Non-pigmented ciliary epithelial cell (primary cell): ENCODE data around the gene OR2A1.
"Not testable (repeated sequence)": the region's sequence is repeated elsewhere in the genome, so short reads cannot be mapped to it uniquely, and the experiment has no call there.

Experiments
- DNase-seq: peaks from one replicate; pipeline ENCODE4 v3.0.0-alpha.2; 2010; ENCODE audit warnings: low read depth

OR2A1 gene

GRCh38 chr7:144325868-144326267 lies 13.6 kb downstream of the OR2A1 start:
- not testable (repeated sequence) for DNase-seq

- not testable (repeated sequence) for DNase-seq
Observed at GRCh38 chr7:144330044-144330443, 17.8 kb downstream of the OR2A1 start.

GRCh38 chr7:144331221-144331995 lies 19.2 kb downstream of the OR2A1 start:
- DNase-seq, result not testable (repeated sequence)

DNA sequence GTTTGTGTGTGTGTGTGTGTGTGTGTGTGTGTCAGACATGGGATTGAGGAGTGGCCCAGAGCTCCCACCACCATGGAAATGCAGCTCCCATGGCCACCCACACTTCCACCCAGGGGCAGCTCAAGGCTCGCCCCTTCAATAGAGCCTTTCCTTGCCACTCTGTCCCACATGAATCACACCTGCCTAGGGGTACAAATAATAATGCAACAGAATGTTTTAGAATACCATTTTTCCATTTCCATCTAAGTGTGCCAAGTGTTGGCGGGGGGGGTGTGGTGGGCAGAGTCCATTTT lies 19.7 kb downstream of the OR2A1 start:
- DNase-seq, result not testable (repeated sequence)

DNA sequence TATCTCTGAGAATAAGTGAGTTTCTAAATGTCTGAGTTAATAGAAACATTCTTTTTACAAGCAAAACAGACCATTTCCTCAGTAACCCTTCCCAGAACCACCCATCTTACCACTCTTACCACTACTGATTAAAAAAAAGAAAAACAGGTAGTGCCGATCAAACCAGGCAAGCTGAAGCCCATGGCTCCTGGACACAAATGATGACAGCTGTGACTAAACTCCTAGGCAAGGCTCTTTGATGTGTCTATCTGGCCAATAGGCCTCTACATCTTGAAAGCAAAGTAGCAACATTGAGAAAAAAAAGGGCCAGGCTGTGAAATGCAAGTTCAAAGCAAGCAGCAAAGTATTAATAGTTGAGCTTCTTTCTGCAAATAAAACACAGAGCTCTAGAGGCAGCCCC lies 36.4 kb downstream of the OR2A1 start:
- DNase-seq, result not testable (repeated sequence)

DNA sequence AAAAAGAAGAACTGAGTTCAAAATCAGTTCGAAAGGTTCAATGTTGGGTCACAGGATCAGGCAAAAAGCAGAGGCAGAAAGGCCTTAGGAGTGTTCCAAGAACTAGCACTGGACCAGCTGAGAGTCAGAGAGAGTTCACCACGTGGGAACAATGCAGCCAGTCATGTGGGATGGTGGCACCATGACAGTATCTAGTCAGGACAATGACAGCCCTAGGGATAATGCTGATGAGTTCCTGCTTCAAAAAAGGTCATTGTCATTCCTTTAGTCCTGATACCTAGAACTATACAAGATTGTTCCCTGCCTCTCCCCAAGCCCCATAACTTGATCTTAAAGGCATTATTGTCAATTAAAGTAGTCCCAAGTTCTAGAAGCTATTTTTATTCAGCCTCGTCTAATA lies 39.4 kb downstream of the OR2A1 start:
- DNase-seq, result not testable (repeated sequence)

GRCh38 chr7:144355176-144355822 lies 43.1 kb downstream of the OR2A1 start, which contains the start of gene ARHGEF5:
Gene ARHGEF5 (plus strand): TSS chr7:144355402. CDS start chr7:144362670, 7,268 bp downstream.
- not testable (repeated sequence) for DNase-seq

- DNase-seq, result not testable (repeated sequence)
Observed at GRCh38 chr7:144356185-144356584, 44.0 kb downstream of the OR2A1 start.

GRCh38 chr7:144356860-144357259 lies 44.6 kb downstream of the OR2A1 start:
- DNase-seq, result not testable (repeated sequence)

DNA sequence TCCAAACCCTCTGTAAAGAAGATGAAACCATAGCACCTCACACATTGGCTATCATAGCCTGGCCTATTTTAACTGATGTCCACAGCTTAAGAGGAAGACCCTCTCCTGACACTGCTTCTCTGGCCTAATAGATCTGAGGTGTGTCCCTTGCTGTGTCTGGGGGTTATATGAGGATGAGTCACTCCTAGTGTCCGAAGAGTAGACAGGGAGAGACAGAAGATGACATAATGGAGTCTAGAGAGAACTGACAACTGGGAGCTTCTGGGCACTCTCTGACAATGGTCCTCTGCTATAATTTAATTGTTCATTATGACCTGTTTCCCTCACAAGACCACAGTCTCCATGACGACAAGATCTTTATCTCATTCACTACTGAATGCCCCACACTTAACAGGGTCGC lies 49.8 kb downstream of the OR2A1 start:
- DNase-seq, result not testable (repeated sequence)

DNA sequence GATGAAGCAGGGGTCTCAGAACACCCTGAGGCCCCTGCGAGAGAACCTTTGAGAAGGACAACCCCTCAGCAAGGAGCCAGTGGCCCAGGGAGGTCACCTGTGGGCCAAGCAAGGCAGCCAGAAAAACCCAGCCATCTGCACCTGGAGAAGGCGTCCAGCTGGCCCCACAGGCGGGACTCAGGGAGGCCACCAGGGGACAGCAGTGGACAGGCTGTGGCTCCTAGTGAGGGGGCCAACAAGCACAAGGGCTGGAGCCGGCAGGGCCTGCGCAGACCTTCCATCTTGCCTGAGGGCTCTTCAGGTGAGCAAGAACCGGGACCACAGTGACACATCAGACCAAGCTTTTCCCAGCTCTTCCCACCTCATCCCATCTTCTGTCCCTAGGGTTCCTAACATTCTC lies 53.3 kb downstream of the OR2A1 start:
- not testable (repeated sequence) for DNase-seq

- DNase-seq, result not testable (repeated sequence)
Observed at GRCh38 chr7:144367250-144367649, 55.0 kb downstream of the OR2A1 start.

DNA sequence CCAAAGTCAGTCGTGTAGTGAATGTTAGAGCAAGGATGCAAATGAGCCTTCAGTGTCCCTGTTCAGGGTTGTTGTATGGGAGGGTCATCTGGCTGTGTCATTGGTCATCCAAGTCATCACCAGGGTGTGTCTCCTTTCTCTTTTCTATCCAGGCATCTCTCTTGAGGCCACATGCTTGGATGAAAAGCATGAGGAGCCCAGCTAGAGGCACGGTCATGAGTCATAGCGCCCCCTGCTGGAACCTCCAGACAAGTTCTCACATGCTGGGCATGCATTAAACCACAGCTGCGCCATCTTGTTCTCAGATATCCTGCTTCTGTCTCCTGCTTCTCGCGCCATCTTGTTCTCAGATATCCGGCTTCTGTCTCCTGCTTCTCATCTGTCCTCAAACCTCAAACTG lies 57.0 kb downstream of the OR2A1 start:
- DNase-seq, result not testable (repeated sequence)
